ENCODE results near the gene B4GALNT4. TPM values are rescaled to one million over a fixed set of nuclear protein-coding genes. Genes with fewer than 3 reads are reported as not detected.
A peak's percentile ranks its signal among the peaks of the same experiment; 100 is the strongest.

The B4GALNT4 gene
- total and polyA plus RNA-seq, 2 of the 13 experiments (the other 11 are each of a cell fraction or from before 2014, with no cell fraction given) = 30.5 to 50.1 TPM

GRCh38 chr11:355581-356458 is 13.5 kb upstream of the B4GALNT4 start (continued):
- peak; percentile 62 for TF ChIP-seq SRSF4 (IDR thresholded peaks at IDR 0.05; ENCODE audit: low read depth, low read length, poor library complexity, severe bottlenecking)
- no peak for TF ChIP-seq TOE1 (CRISPR knock-in tag; IDR thresholded peaks at IDR 0.05)
- no peak for TF ChIP-seq ZNF549 (CRISPR knock-in tag; IDR thresholded peaks at IDR 0.05)
- TF ChIP-seq ZFP36L2 (CRISPR knock-in tag; IDR thresholded peaks at IDR 0.05) = no peak
- no peak for TF ChIP-seq ZNF3 (CRISPR knock-in tag; IDR thresholded peaks at IDR 0.05)
- TF ChIP-seq, protein P1, sequence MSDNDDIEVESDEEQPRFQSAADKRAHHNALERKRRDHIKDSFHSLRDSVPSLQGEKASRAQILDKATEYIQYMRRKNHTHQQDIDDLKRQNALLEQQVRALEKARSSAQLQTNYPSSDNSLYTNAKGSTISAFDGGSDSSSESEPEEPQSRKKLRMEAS (IDR thresholded peaks at IDR 0.05) = peak; percentile 85; the same call in 1 of the 2 replicates
- TF ChIP-seq TBX2 (CRISPR knock-in tag; IDR thresholded peaks at IDR 0.05; ENCODE audit: borderline replicate concordance) = peak; percentile 29
- no peak for TF ChIP-seq KMT2B (CRISPR knock-in tag; IDR thresholded peaks at IDR 0.05)
- TF ChIP-seq, protein P2, sequence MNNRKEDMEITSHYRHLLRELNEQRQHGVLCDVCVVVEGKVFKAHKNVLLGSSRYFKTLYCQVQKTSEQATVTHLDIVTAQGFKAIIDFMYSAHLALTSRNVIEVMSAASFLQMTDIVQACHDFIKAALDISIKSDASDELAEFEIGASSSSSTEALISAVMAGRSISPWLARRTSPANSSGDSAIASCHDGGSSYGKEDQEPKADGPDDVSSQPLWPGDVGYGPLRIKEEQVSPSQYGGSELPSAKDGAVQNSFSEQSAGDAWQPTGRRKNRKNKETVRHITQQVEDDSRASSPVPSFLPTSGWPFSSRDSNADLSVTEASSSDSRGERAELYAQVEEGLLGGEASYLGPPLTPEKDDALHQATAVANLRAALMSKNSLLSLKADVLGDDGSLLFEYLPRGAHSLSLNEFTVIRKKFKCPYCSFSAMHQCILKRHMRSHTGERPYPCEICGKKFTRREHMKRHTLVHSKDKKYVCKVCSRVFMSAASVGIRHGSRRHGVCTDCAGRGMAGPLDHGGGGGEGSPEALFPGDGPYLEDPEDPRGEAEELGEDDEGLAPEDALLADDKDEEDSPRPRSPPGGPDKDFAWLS (CRISPR knock-in tag; IDR thresholded peaks at IDR 0.05; ENCODE audit: borderline replicate concordance) = no peak
- peak; percentile 51; the same call in 1 of the 2 replicates for TF ChIP-seq ZNF12 (CRISPR knock-in tag; IDR thresholded peaks at IDR 0.05)
- TF ChIP-seq ZNF616 (CRISPR knock-in tag; IDR thresholded peaks at IDR 0.05; ENCODE audit: low read depth) = no peak
- TF ChIP-seq CENPX (CRISPR knock-in tag; IDR thresholded peaks at IDR 0.05) = no peak
- peak; percentile 69 for TF ChIP-seq PAXIP1 (CRISPR knock-in tag; conservative IDR thresholded peaks at IDR 0.05)
- TF ChIP-seq ARNT2 (CRISPR knock-in tag; IDR thresholded peaks at IDR 0.05; ENCODE audit: low read depth) = no peak
- no peak; the same call in 1 of the 2 replicates for TF ChIP-seq EEA1 (CRISPR knock-in tag; IDR thresholded peaks at IDR 0.05; ENCODE audit: borderline replicate concordance)
- TF ChIP-seq NFE2L2 (IDR thresholded peaks at IDR 0.05; ENCODE audit: low read length) = no peak
- TF ChIP-seq ETV6 (CRISPR knock-in tag; conservative IDR thresholded peaks at IDR 0.05) = 0 out of 2 replicates have a peak, but pooled peaks have one; percentile 61
- TF ChIP-seq MXD1 (CRISPR knock-in tag; IDR thresholded peaks at IDR 0.05) = 0 out of 2 replicates have a peak, but pooled peaks have one; percentile 57
- no peak for TF ChIP-seq PRPF4 (IDR thresholded peaks at IDR 0.05; ENCODE audit: low read depth, low read length, poor library complexity, severe bottlenecking)
- no peak for TF ChIP-seq ZNF20 (CRISPR knock-in tag; IDR thresholded peaks at IDR 0.05)
- TF ChIP-seq, protein P3, sequence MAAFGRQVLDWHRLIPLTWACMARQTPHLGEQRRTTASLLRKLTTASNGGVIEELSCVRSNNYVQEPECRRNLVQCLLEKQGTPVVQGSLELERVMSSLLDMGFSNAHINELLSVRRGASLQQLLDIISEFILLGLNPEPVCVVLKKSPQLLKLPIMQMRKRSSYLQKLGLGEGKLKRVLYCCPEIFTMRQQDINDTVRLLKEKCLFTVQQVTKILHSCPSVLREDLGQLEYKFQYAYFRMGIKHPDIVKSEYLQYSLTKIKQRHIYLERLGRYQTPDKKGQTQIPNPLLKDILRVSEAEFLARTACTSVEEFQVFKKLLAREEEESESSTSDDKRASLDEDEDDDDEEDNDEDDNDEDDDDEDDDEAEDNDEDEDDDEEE (CRISPR knock-in tag; IDR thresholded peaks at IDR 0.05) = no peak
- TF ChIP-seq YY1 (IDR thresholded peaks at IDR 0.05; ENCODE audit: insufficient read depth, insufficient replicate concordance, low read depth, low read length) = peak; percentile 71
- TF ChIP-seq ZKSCAN1 (IDR thresholded peaks at IDR 0.05; ENCODE audit: low read length) = no peak
